Measurements from ENCODE around the gene LTB4R. TPM values are rescaled to one million over a fixed set of nuclear protein-coding genes. Genes with fewer than 3 reads are reported as not detected.

Gene LTB4R
- total and polyA plus RNA-seq, 2 donors (not counting 1 experiment from before 2014, with no cell fraction given): 0.62 to 0.66 TPM

GRCh38 chr14:24286996-24287395 lies 24.3 kb upstream of the LTB4R start:
- H3K27me3 ChIP-seq (ENCODE audit: control insufficient read depth, insufficient read depth, low read length): no peaks in the 10 kb centered on the region

DNA sequence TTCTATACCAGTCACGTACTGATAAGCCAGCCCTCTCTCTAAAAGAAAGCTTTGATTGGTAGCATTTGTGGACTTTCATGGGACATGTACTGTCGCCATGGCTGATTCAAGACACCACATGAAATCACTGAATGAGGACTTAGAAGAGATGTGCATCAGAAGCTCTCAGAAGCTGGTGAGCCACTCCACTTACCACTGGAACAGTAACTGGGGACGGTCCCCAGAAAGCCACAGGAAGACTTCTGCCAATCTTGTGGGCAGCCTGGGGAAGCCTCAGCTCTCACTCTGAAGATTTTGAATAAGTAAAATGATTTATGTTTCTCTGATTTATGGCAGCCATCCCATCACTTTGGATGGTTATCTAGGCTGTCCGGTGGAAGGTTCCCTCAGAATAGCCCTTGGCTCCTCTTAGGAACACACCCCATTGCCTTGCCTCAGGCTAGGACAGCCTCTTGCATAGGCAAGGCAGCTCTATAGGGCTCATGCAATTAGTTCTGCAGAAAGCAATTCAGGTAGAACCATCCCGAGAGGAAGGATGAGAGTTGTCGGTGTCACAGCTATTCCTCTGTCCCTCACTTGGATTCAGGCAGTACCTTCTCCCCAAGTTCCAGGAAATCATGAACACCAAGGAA lies 21.5 kb upstream of the LTB4R start:
- Histone ChIP-seq H3K4me2 (ENCODE audit: extremely low read depth, insufficient read depth, low read length) (no peak overlapping the region), H3K79me2 (ENCODE audit: control insufficient read depth, insufficient read depth, low read length) (no peaks in the 10 kb centered on the region), H3K4me1 (ENCODE audit: control insufficient read depth, extremely low read depth, insufficient read depth, low read length) (no peaks in the 10 kb centered on the region), H3K9ac (ENCODE audit: insufficient read depth, low read length) (no peak overlapping the region), H3K9me3 (ENCODE audit: control insufficient read depth, insufficient read depth, low read depth, low read length) (no peaks in the 10 kb centered on the region), H3K27ac (ENCODE audit: insufficient read depth, low read length) (no peak overlapping the region), H3K4me3 (replicated peaks in 1 of 4; ENCODE audit: control extremely low read depth in 1 of 4, insufficient read depth in 1 of 4, low read depth in 3 of 4, low read length in 4 of 4) (no peak overlapping the region), H2AFZ (ENCODE audit: low read length) (no peak overlapping the region), H3K36me3 (ENCODE audit: control insufficient read depth, insufficient read depth, low read length) (peaks cover 10% of the 10 kb centered on the region), H4K20me1 (ENCODE audit: control insufficient read depth, extremely low read depth, insufficient read depth, low read length) (no peaks in the 10 kb centered on the region), H3K27me3 (ENCODE audit: control insufficient read depth, insufficient read depth, low read length) (no peaks in the 10 kb centered on the region)
- TF ChIP-seq CTCF (conservative IDR thresholded peaks at IDR 0.05 in 1 of 2, IDR thresholded peaks at IDR 0.05 in 1 of 2; ENCODE audit: low read depth in 1 of 2, low read length in 2 of 2): no peak
- no peak for TF ChIP-seq EZH2 (IDR thresholded peaks at IDR 0.05; ENCODE audit: low read length, missing control alignments)
- no peak for DNase-seq (ENCODE audit: low read depth in 2 of 2)

More at GRCh38 chr14:24286996-24287395, 24.3 kb upstream of the LTB4R start:
- H3K4me3 ChIP-seq (replicated peaks in 1 of 4; ENCODE audit: control extremely low read depth in 1 of 4, insufficient read depth in 1 of 4, low read depth in 3 of 4, low read length in 4 of 4): no peak overlapping the region
- no peak overlapping the region for H3K4me2 ChIP-seq (ENCODE audit: extremely low read depth, insufficient read depth, low read length)
- H3K9me3 ChIP-seq (ENCODE audit: control insufficient read depth, insufficient read depth, low read depth, low read length): no peaks in the 10 kb centered on the region
- H3K9ac ChIP-seq (ENCODE audit: insufficient read depth, low read length): no peak overlapping the region
- no peaks in the 10 kb centered on the region for H3K4me1 ChIP-seq (ENCODE audit: control insufficient read depth, extremely low read depth, insufficient read depth, low read length)
- H3K79me2 ChIP-seq (ENCODE audit: control insufficient read depth, insufficient read depth, low read length): no peaks in the 10 kb centered on the region
- no peak for DNase-seq (ENCODE audit: low read depth in 2 of 2)
- H3K36me3 ChIP-seq (ENCODE audit: control insufficient read depth, insufficient read depth, low read length): peaks cover 6% of the 10 kb centered on the region
- no peak overlapping the region for H2AFZ ChIP-seq (ENCODE audit: low read length)
- no peak for TF ChIP-seq EZH2 (IDR thresholded peaks at IDR 0.05; ENCODE audit: low read length, missing control alignments)
- TF ChIP-seq CTCF (conservative IDR thresholded peaks at IDR 0.05 in 1 of 2, IDR thresholded peaks at IDR 0.05 in 1 of 2; ENCODE audit: low read depth in 1 of 2, low read length in 2 of 2): no peak
- H4K20me1 ChIP-seq (ENCODE audit: control insufficient read depth, extremely low read depth, insufficient read depth, low read length): no peaks in the 10 kb centered on the region
- H3K27ac ChIP-seq (ENCODE audit: insufficient read depth, low read length): no peak overlapping the region

DNA sequence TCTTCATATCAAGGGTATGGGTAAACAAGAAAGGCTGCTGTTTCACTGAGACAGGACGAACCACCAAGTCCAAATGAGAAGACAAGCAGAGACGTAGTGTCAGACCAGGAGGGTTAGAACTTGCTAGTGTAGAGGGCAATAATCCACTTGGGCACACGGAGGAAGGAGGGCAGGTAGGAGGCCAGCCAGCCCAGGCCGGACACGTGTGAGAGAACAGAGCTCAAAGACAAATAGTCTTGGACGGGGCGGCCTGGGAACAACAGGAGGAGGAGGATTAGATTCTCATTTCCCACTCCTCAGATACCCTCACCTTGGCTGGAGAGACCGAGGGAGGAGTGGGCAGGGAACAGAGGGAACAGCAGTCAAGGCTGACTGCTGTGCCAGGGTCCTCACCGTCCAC lies 20.6 kb upstream of the LTB4R start:
- Histone ChIP-seq H4K20me1 (ENCODE audit: control insufficient read depth, extremely low read depth, insufficient read depth, low read length) (no peaks in the 10 kb centered on the region), H3K36me3 (ENCODE audit: control insufficient read depth, insufficient read depth, low read length) (peaks cover 14% of the 10 kb centered on the region), H3K4me3 (replicated peaks in 1 of 4; ENCODE audit: control extremely low read depth in 1 of 4, insufficient read depth in 1 of 4, low read depth in 3 of 4, low read length in 4 of 4) (no peak overlapping the region), H3K27ac (ENCODE audit: insufficient read depth, low read length) (no peak overlapping the region), H3K4me2 (ENCODE audit: extremely low read depth, insufficient read depth, low read length) (no peak overlapping the region), H3K9me3 (ENCODE audit: control insufficient read depth, insufficient read depth, low read depth, low read length) (no peaks in the 10 kb centered on the region), H3K79me2 (ENCODE audit: control insufficient read depth, insufficient read depth, low read length) (no peaks in the 10 kb centered on the region), H2AFZ (ENCODE audit: low read length) (no peak overlapping the region), H3K27me3 (ENCODE audit: control insufficient read depth, insufficient read depth, low read length) (no peaks in the 10 kb centered on the region), H3K4me1 (ENCODE audit: control insufficient read depth, extremely low read depth, insufficient read depth, low read length) (no peaks in the 10 kb centered on the region), H3K9ac (ENCODE audit: insufficient read depth, low read length) (no peak overlapping the region)
- TF ChIP-seq EZH2 (IDR thresholded peaks at IDR 0.05; ENCODE audit: low read length, missing control alignments): no peak
- TF ChIP-seq CTCF (conservative IDR thresholded peaks at IDR 0.05 in 1 of 2, IDR thresholded peaks at IDR 0.05 in 1 of 2; ENCODE audit: low read depth in 1 of 2, low read length in 2 of 2): no peak
- DNase-seq (ENCODE audit: low read depth in 2 of 2): no peak

All from fibroblast of lung (primary cell).